Measurements from ENCODE around the gene C3orf22.

Gene C3orf22

DNA sequence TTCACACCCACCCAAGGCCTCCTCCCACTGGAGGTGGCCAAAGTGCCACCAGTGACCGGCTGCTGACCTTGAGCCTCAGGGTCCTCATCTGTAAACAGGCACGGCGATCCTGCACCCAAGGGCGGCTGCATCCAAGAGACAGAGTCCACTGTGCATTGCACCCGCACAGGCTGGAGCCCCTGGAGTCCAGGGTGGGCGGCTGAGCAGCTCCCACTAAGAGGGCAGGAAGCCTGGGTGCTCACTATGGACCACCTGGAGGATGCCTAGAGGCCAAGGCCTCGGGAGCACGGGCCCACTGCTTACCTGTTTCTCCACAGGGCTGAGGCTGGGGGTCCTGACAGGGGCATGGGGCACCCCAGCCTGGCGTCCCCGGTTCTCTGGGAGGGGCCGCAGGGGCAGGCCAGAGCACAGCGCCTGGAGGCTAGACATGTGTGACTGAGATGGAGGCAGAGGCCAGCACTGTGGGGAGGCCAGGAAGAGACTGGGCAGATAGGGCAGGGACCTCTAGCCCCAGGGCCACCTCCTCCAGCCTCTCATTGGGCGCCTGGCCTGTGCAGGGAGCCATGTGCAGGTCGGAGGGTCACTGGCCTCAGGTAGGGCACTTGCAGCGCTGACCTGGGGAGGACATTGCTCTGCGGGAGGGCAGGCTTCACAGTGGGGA, 41.3 kb downstream of the C3orf22 start, which contains the start of gene UROC1:
UROC1 (minus strand) TSS at position 483 of the 661 bp plus-strand sequence; CDS start at position 429, 54 bp downstream.
- Histone ChIP-seq H3K36me3 (ENCODE audit: control insufficient read depth, insufficient read depth, low read length) (no peaks in the 10 kb centered on the region), H3K9me3 (ENCODE audit: control insufficient read depth, insufficient read depth, low read depth, low read length) (no peaks in the 10 kb centered on the region), H3K27me3 (ENCODE audit: control insufficient read depth, insufficient read depth, low read length) (peaks cover 1% of the 10 kb centered on the region), H3K4me1 (ENCODE audit: control insufficient read depth, insufficient read depth, low read length) (no peaks in the 10 kb centered on the region), H3K4me3 (ENCODE audit: low read depth, low read length) (no peak within 1 kb of the TSS), H3K9ac (ENCODE audit: low read length) (no peak within 1 kb of the TSS), H3K27ac (ENCODE audit: low read depth, low read length) (no peak within 1 kb of the TSS)

DNA sequence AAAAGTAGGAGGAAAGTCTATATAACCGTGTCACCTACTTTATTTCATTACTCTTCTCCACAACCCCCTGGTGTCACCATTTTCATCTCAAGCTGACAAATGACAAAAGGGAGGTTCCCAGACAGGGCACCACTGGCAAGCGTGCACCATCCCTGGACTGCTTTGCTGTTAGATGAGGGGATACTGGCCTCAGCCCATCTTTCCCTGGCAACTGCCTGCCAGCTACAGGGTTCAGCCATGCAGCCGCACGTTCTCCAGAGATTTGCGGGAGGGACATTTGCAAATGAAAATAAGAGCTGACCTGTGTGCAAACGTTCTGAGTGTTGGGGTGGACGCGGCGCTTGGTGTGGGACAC, 41.8 kb downstream of the C3orf22 start:
- no peaks in the 10 kb centered on the region for H3K36me3 ChIP-seq (ENCODE audit: control insufficient read depth, insufficient read depth, low read length)
- no peaks in the 10 kb centered on the region; the same call in 1 of the 2 replicates for H3K27me3 ChIP-seq (ENCODE audit: control insufficient read depth, insufficient read depth, low read length)
- H3K9me3 ChIP-seq (ENCODE audit: control insufficient read depth, insufficient read depth, low read depth, low read length), result no peaks in the 10 kb centered on the region
- H3K9ac ChIP-seq (ENCODE audit: low read length), result no peak overlapping the region
- H3K27ac ChIP-seq (ENCODE audit: low read depth, low read length), result no peak overlapping the region
- no peak overlapping the region for H3K4me3 ChIP-seq (ENCODE audit: low read depth, low read length)
- H3K4me1 ChIP-seq (ENCODE audit: control insufficient read depth, insufficient read depth, low read length), result no peaks in the 10 kb centered on the region

- no peaks in the 10 kb centered on the region for H3K9me3 ChIP-seq (ENCODE audit: control insufficient read depth, insufficient read depth, low read depth, low read length)
- H3K27ac ChIP-seq (ENCODE audit: low read depth, low read length), result no peak overlapping the region
- no peaks in the 10 kb centered on the region; the same call in 1 of the 2 replicates for H3K27me3 ChIP-seq (ENCODE audit: control insufficient read depth, insufficient read depth, low read length)
- no peak overlapping the region for H3K4me3 ChIP-seq (ENCODE audit: low read depth, low read length)
- no peaks in the 10 kb centered on the region for H3K4me1 ChIP-seq (ENCODE audit: control insufficient read depth, insufficient read depth, low read length)
- no peak overlapping the region for H3K9ac ChIP-seq (ENCODE audit: low read length)
- H3K36me3 ChIP-seq (ENCODE audit: control insufficient read depth, insufficient read depth, low read length), result no peaks in the 10 kb centered on the region
These were observed 42.4 kb downstream of the C3orf22 start for GRCh38 chr3:126516152-126516935.

DNA sequence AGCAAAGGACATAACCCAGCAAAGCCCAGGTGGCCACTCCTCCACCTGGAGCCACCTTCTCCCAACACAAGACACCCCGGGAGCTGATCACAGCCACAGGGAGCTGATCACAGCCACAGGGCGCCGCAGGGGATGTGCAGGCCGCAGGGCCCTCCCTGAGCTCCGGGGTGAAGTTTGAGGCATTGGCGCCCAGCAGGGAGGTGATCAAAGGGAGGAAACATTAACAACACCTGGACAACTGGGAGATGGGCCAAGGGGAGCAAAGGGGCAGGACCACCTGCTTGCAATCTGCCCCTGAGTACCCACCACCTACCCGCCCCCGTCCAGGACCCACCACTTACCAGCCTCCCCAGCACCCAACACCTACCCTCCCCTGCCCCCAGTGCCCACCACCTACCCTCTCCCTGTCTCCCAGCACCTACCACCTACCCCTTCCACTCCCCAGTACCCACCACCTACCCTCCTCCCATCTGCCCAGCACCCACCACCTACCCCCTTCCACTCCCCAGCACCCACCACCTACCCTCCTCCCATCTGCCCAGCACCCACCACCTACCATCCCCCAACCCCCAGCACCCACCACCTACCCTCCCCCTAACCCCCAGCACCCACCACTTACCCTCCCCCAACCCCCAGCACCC, 43.5 kb downstream of the C3orf22 start:
- H3K9ac ChIP-seq (ENCODE audit: low read length), result no peak overlapping the region
- H3K4me3 ChIP-seq (ENCODE audit: low read depth, low read length), result no peak overlapping the region
- H3K36me3 ChIP-seq (ENCODE audit: control insufficient read depth, insufficient read depth, low read length), result no peaks in the 10 kb centered on the region
- H3K9me3 ChIP-seq (ENCODE audit: control insufficient read depth, insufficient read depth, low read depth, low read length), result no peaks in the 10 kb centered on the region
- no peaks in the 10 kb centered on the region; the same call in 1 of the 2 replicates for H3K27me3 ChIP-seq (ENCODE audit: control insufficient read depth, insufficient read depth, low read length)
- no peaks in the 10 kb centered on the region for H3K4me1 ChIP-seq (ENCODE audit: control insufficient read depth, insufficient read depth, low read length)
- no peak overlapping the region for H3K27ac ChIP-seq (ENCODE audit: low read depth, low read length)

- H3K9ac ChIP-seq (ENCODE audit: low read length), result no peak overlapping the region
- H3K27me3 ChIP-seq (ENCODE audit: control insufficient read depth, insufficient read depth, low read length), result no peaks in the 10 kb centered on the region; the same call in 1 of the 2 replicates
- no peaks in the 10 kb centered on the region for H3K9me3 ChIP-seq (ENCODE audit: control insufficient read depth, insufficient read depth, low read depth, low read length)
- no peaks in the 10 kb centered on the region for H3K36me3 ChIP-seq (ENCODE audit: control insufficient read depth, insufficient read depth, low read length)
- no peak overlapping the region for H3K27ac ChIP-seq (ENCODE audit: low read depth, low read length)
- no peaks in the 10 kb centered on the region for H3K4me1 ChIP-seq (ENCODE audit: control insufficient read depth, insufficient read depth, low read length)
- no peak overlapping the region for H3K4me3 ChIP-seq (ENCODE audit: low read depth, low read length)
These were observed 44.6 kb downstream of the C3orf22 start for GRCh38 chr3:126514161-126514560.

- Histone ChIP-seq H3K4me1 (ENCODE audit: control insufficient read depth, insufficient read depth, low read length) (no peaks in the 10 kb centered on the region), H3K36me3 (ENCODE audit: control insufficient read depth, insufficient read depth, low read length) (no peaks in the 10 kb centered on the region), H3K4me3 (ENCODE audit: low read depth, low read length) (no peak overlapping the region), H3K27me3 (ENCODE audit: control insufficient read depth, insufficient read depth, low read length) (no peaks in the 10 kb centered on the region; the same call in 1 of the 2 replicates), H3K9me3 (ENCODE audit: control insufficient read depth, insufficient read depth, low read depth, low read length) (no peaks in the 10 kb centered on the region), H3K9ac (ENCODE audit: low read length) (no peak overlapping the region), H3K27ac (ENCODE audit: low read depth, low read length) (no peak overlapping the region)
These were observed 45.6 kb downstream of the C3orf22 start for GRCh38 chr3:126512916-126513650.

DNA sequence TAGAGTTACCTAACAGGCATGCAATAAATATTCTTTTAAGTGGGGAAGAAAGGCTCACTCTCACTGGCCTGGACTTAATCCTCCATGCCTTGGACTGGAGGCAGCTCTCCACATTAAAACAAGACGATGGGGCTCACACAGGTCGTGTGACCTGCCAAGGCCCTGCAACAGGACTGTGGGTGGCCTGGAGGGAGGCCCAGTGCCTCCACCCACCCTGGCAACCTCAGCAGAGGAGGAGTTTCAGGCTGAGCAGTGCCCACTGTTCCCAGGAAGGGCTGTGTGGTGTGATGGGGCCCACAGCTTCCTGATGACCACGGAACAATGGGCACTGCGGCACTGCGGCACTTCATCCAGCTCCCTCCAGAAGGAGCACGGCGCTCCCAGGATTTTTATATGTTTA, 46.7 kb downstream of the C3orf22 start:
- H3K4me3 ChIP-seq (ENCODE audit: low read depth, low read length), result no peak overlapping the region
- no peak overlapping the region for H3K27ac ChIP-seq (ENCODE audit: low read depth, low read length)
- H3K4me1 ChIP-seq (ENCODE audit: control insufficient read depth, insufficient read depth, low read length), result no peaks in the 10 kb centered on the region
- H3K27me3 ChIP-seq (ENCODE audit: control insufficient read depth, insufficient read depth, low read length), result no peaks in the 10 kb centered on the region; the same call in 1 of the 2 replicates
- no peaks in the 10 kb centered on the region for H3K36me3 ChIP-seq (ENCODE audit: control insufficient read depth, insufficient read depth, low read length)
- H3K9me3 ChIP-seq (ENCODE audit: control insufficient read depth, insufficient read depth, low read depth, low read length), result no peaks in the 10 kb centered on the region
- no peak overlapping the region for H3K9ac ChIP-seq (ENCODE audit: low read length)

DNA sequence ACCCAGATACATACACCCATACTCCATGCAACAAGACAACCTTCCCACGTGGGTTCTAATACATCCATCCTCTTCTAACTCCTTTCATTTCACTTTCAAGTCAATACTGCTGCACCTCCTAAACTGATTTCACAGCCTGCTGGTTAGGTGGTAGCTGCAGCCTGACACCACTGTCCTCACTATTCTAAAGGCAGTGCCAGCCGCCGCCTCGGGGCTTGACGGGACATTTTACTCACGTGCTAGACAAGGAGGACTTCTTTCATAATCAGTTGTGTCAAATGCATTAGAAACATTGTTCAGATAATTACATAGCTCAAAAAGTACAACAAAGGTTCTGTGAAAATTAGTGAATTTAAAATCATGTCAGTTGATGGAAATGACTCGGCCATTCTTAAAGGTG, 47.4 kb downstream of the C3orf22 start:
- no peaks in the 10 kb centered on the region for H3K4me1 ChIP-seq (ENCODE audit: control insufficient read depth, insufficient read depth, low read length)
- H3K9me3 ChIP-seq (ENCODE audit: control insufficient read depth, insufficient read depth, low read depth, low read length), result no peaks in the 10 kb centered on the region
- no peak overlapping the region for H3K4me3 ChIP-seq (ENCODE audit: low read depth, low read length)
- no peak overlapping the region for H3K9ac ChIP-seq (ENCODE audit: low read length)
- no peaks in the 10 kb centered on the region for H3K36me3 ChIP-seq (ENCODE audit: control insufficient read depth, insufficient read depth, low read length)
- H3K27ac ChIP-seq (ENCODE audit: low read depth, low read length), result no peak overlapping the region
- no peaks in the 10 kb centered on the region; the same call in 1 of the 2 replicates for H3K27me3 ChIP-seq (ENCODE audit: control insufficient read depth, insufficient read depth, low read length)

GRCh38 chr3:126510308-126510910, 48.3 kb downstream of the C3orf22 start:
- Histone ChIP-seq H3K4me3 (ENCODE audit: low read depth, low read length) (no peak overlapping the region), H3K27me3 (ENCODE audit: control insufficient read depth, insufficient read depth, low read length) (no peaks in the 10 kb centered on the region; the same call in 1 of the 2 replicates), H3K36me3 (ENCODE audit: control insufficient read depth, insufficient read depth, low read length) (no peaks in the 10 kb centered on the region), H3K9me3 (ENCODE audit: control insufficient read depth, insufficient read depth, low read depth, low read length) (no peaks in the 10 kb centered on the region), H3K4me1 (ENCODE audit: control insufficient read depth, insufficient read depth, low read length) (no peaks in the 10 kb centered on the region), H3K27ac (ENCODE audit: low read depth, low read length) (no peak overlapping the region), H3K9ac (ENCODE audit: low read length) (no peak overlapping the region)

DNA sequence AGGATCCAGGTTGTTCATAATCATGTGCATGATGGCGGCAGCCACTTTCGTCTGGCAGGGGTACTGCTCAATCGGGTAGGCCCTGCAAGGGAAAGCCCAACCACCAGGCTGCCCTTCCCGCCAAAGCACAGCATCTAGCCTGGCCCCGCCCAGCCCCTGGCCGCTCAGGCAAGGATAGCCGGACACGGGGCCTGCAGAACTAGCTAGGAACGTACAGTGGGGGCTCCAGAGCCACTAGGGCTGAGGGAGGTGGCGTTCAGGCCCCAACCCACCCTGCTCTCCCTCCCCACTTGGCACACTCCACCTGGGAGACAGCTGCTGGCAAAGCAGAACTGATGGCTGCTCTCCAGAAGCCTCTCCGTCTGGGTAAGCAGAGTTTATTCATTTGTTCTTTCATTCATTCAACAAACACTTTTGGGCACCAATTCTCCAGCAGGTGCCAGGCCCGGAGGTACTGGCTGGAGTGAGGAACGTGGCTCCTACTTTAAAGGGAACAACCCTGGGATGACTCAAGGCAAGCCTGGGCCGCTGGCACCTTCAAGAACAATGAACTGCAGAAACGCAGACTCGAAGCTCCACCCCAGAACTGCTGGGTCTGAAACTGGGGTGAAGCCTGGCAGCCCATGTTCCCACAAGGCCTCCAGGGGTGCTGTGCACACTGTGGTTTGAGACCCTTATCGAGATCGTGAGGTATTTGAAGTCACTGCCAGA, 49.0 kb downstream of the C3orf22 start:
- no peaks in the 10 kb centered on the region; the same call in 1 of the 2 replicates for H3K27me3 ChIP-seq (ENCODE audit: control insufficient read depth, insufficient read depth, low read length)
- no peaks in the 10 kb centered on the region for H3K36me3 ChIP-seq (ENCODE audit: control insufficient read depth, insufficient read depth, low read length)
- no peak overlapping the region for H3K27ac ChIP-seq (ENCODE audit: low read depth, low read length)
- H3K4me1 ChIP-seq (ENCODE audit: control insufficient read depth, insufficient read depth, low read length), result no peaks in the 10 kb centered on the region
- no peak overlapping the region for H3K4me3 ChIP-seq (ENCODE audit: low read depth, low read length)
- H3K9me3 ChIP-seq (ENCODE audit: control insufficient read depth, insufficient read depth, low read depth, low read length), result no peaks in the 10 kb centered on the region
- H3K9ac ChIP-seq (ENCODE audit: low read length), result no peak overlapping the region

Data from HUES6 (cell line).